Left lobe of liver (tissue), 2 donors: ENCODE data around the gene YTHDC1. TPM values are rescaled to one million over a fixed set of nuclear protein-coding genes. Genes with fewer than 3 reads are reported as not detected.
"Not testable (repeated sequence)": the region's sequence is repeated elsewhere in the genome, so short reads cannot be mapped to it uniquely, and the experiment has no call there.

Source experiments
- ATAC-seq: fragments of 200-7000 bp; cut with Tn5 transposase; one replicate; pipeline ENCODE4 v1.9.1; 2020; ENCODE audit warnings: mild to moderate bottlenecking, moderate library complexity
- DNase-seq: peaks from one replicate; pipeline ENCODE4 v3.0.0-alpha.2; 2020; ENCODE audit warnings: low spot score
- total RNA-seq: library from RNA; stranded (reverse); gene quantifications from one replicate; pipeline ENCODE4 v1.2.1, GENCODE V29; 2021
- donor health status: DM: no; HTN: no; CAD: no; lungs with moderate emphysema.
- donor health status: DM: no; HTN: yes; CAD: no.

YTHDC1 gene
- total RNA-seq, 1 donor from 2014 or later = 25.2 TPM

DNA sequence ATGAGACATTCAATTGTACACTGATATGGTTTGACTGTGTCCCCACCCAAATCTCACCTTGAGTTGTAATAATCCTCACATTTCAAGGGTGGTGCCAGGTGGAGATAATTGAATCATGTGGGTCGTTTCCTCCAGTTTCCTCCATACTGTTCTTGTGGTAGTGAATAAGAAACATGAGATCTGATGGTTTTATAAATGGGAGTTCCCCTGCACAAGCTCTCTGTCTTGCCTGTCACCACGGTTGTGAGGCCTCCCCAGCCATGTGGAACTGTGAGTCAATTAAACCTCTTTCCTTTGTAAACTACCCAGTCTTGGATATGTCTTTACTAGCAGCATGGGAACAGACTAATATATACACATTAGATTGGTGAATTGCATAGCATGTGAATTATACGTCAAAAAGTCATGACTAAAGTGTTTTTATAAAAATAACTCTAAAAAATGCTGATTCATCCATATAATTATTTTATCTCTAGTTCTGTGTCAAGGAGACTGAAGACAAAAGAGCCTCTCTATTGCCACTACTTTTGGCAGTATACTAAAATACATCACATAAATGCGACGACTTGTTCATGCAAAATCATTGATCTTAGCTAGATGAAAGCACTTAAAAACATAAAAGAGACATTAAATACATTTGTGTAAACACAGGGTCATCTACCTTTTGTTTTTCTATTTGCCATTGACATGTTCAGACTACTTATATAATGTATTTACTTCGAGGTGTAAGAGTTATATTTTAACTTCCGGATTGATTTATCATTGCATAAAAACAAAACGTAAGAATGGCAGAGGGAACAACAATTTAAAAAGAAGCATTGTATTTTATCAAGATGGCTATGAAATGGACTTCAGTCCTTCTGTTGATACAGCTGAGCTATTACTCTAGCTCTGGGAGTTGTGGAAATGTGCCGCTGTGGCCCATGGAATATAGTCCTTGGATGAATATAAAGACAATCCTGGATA, 50.1 kb downstream of the YTHDC1 start:
- no peak for ATAC-seq
- no peak for DNase-seq

DNA sequence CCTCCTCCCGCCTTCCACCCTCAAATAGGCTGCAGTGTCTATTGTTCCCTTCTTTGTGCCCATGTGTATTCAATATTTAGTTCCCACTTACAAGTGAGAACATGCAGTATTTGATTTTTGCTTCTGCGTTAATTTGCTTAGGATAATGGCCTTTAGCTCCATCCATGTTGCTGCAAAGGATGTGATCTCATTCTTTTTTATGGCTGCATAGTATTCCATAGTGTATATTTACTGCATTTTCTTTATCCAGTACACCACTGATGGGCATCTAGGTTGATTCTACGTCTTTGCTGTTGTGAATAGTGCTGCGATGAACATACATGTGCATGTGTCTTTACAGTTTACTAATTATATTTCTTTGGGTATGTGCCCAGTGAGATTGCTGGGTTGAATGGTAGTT, 52.8 kb downstream of the YTHDC1 start:
- no peak for ATAC-seq
- no peak for DNase-seq

DNA sequence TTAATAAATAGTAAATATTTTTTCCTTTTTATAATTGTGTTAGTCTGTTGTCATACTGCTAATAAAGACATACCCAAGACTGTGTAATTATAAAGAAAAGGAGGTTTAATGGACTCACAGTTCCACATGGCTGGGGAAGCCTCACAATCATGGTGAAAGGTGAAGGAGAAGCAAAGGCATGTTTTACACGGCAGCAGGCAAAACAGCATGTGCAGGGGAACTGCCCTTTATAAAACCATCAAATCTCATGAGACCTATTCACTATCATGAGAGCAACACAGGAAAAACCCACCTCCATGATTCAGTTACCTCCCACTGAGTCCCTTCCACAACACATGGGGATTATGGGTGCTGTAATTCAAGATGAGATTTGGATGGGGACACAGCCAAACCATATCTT, 58.6 kb downstream of the YTHDC1 start:
- no peak for DNase-seq
- no peak for ATAC-seq

DNA sequence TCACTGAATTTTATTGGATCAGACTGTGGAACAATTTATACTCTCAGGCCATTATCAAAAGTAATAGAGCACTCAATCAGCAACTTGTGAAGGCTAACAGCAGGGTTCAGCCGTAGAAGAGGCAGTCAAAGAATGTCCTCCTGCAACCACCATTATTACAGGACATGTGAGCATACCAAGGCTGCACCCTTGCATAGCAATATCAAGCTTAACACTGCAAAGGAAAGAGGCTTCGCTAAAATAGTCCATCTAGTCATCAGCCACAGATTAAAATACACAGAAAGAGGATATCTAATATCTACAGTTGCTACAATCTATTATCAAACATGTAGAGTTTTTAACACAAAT, 61.5 kb downstream of the YTHDC1 start:
- DNase-seq (no peak), ATAC-seq (no peak)

DNA sequence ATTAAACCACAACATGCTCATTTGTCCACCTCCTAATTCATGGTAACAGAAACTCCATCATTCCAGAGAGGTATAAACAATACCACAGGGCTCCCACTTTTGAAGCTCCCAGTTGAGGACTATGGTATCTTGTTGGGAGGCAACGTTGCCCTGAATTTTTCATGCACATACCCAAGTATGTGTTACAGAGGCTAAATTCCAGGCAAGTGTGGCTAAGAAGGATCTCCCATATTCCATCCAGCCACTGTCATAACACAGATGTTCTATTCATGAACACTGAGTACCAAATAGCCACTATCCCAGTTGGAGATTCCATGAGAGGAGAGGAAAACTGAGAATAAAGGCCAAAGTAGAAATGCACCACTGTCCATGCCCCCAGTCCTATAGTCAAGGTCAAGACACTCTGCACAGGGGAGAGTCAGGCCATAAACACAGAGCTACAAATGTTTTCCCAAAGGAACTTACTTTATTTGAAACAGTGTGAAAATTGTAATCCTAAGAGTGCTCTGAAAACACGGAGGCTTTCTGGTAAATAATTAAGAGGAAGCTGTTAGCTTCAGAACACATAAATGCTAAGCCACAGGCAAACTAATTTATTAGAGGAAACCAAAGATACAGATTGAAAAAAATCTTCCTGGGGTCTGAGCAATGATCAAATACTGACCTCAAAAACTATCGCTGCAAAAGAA, 62.0 kb downstream of the YTHDC1 start:
- no peak for DNase-seq
- no peak for ATAC-seq

DNA sequence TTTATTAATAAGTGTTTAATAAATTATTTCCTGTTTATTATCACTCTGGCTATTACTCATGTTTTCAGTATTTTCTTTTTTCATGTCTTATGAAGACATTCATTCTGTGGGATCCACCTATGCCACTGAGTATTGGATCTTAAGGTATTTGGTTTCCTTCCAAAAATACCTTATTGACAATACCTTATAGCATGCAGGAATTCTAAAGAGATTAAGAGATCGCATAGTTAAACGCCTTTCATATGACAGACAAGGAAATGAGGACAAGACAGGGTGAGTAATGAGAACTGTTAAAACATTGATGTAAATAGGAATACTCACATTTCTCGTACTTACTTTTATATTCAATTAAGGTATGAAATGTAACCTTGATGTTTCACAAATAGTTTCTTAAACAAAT, 66.2 kb downstream of the YTHDC1 start:
- ATAC-seq = no peak
- no peak for DNase-seq

DNA sequence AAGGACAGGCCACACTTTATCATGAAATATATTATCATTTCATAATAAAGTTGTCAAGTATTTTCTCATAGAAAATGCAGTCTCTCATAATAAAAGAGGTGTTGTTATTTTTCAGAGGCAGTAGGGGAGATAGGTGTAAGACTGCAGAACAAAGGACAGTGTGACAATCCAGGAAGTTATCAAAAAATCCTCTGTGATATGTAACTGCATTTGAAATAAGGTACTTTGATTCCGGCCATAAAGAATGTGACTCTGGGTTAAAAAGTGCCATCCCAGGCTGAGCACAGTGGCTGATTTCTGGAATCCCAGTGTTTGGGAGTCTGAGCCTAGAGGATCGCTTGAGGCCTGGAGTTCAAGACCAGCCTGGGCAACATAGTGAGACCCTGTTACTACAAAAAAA, 66.8 kb downstream of the YTHDC1 start:
- no peak for ATAC-seq
- DNase-seq = no peak

DNA sequence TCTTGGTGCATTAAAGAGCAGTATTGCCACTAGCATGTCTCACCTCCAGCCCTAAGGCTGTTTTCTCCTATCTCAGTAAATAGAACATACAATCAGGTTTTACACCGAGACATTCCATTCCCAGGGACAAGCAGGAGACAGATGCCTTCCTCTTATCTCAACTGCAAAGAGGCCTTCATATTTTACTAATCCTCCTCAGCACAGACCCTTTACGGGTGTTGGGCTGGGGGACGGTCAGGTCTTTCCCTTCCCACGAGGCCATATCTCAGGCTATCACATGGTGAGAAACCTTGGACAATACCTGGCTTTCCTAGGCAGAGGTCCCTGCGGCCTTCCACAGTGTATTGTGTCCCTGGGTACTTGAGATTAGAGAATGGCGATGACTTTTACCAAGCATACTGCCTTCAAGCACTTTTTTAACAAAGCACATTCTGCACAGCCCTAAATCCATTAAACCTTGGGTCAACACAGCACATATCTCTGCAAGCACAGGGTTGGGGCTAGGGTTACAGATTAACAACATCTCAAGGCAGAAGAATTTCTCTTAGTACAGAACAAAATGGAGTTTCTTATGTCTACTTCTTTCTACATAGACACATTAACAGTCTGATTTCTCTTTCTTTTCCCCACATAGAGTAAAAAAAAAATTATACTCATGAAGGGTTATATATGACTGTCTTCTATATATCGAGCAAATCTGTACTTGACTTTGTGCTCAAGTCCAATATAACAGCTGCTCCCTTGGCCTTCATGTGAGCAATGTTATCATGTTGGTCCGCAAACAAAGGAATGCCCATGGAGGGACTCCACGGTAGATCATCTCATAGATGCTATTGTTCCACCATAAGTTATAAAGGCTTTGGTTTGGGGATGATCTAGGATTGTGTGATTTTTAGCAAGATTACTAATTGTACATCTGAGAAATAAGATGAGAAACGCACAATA, 67.8 kb downstream of the YTHDC1 start:
- not testable (repeated sequence) for DNase-seq, ATAC-seq

DNA sequence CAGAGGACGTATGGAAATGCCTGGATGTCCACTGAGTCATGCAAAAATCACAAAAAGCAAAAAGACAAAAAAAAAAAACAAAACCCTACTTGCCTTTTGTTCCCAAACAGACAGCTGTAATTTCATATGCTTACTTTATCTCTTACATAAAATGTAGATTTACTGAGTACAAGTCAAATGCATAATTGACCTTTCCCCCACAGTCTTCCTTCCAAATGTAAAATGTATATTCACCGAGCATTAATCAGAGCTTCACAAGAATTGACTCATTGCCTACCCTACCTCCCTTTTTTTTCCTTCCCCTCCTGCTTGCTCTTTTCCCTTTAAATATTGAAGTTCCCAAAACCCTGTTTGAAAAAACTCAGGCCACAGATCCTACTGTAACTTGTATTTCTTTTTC, 71.9 kb downstream of the YTHDC1 start:
- ATAC-seq = no peak
- DNase-seq = no peak

DNA sequence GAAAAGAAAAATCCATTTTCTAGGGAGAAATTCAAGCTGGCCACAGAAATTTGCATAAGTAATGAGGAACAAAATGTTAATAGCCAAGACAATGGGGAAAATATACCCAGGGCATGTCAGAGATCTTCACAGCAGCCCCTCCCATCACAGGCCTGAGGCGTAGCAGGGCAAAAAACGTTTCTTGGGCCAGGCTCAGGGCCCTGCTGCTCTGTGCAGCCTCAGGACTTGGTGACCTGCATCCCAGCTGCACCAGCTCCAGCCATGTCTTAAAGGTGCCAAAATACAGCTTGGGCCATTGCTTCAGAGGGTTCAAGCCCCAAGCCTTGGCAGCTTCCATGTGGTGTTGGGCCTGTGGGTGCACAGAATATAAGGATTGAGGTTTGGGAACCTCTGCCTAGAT, 72.3 kb downstream of the YTHDC1 start:
- ATAC-seq = no peak
- no peak for DNase-seq

DNA sequence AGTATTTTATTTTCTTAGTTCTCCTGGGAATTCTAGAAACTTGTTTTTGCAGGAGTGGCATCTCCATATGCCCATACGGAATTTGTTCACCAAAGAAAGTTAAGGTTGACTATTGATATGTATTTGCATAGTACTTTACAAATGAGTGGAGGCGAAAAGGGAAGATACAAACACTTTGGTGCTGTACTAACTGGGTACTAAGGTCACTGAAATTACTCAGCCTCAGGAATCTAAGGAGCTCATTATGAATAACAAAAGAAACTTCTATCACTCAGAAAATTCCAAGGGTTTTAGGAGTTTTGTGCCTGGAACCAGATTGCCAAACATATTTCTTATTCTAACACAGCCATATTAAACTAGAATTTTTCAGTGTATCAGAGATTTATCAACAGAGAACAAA, 77.0 kb downstream of the YTHDC1 start:
- no peak for ATAC-seq
- no peak for DNase-seq

DNA sequence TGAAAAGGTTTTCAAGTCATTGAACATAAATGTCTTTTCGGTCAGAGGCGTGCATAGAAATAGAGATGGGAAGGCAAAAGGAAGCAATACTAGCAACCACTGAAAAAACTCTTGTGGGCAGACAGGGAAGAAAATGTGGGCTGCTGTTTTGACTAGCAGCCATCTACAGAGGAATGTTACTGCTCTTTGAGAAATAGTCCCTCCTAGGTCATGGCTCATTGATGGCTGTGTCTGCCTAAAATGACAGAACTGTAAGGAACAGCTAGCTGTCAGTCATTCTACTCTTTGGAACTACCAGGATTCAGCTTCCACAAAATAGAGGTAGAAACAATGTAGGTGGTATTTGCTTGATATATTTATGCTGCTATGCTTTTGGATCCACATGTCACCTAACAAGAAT, 77.5 kb downstream of the YTHDC1 start:
- DNase-seq = no peak
- no peak for ATAC-seq

DNA sequence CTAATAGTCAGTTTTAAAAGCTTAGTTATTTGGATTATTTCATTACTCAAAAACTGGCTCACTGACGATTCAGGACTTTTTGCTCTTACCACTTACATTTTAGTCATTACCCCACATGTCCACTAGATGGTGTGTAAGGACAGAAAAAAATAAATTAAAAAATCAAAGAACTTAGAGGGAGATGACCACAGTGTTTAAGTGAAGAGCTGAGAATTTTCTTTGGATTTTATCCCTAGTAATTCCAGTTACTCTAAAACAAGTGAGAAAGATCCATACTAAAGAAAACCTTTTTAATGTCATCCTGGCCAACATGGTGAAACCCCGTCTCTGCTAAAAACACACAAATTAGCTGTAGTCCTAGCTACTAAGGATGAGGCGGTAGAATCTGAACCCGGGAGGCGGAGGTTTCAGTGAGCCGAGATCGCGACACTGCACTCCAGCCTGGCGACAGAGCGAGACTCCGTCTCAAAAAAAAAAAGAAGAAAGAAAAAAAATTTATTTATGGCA, 78.0 kb downstream of the YTHDC1 start:
- ATAC-seq (peak; percentile 94), DNase-seq (no peak)

DNA sequence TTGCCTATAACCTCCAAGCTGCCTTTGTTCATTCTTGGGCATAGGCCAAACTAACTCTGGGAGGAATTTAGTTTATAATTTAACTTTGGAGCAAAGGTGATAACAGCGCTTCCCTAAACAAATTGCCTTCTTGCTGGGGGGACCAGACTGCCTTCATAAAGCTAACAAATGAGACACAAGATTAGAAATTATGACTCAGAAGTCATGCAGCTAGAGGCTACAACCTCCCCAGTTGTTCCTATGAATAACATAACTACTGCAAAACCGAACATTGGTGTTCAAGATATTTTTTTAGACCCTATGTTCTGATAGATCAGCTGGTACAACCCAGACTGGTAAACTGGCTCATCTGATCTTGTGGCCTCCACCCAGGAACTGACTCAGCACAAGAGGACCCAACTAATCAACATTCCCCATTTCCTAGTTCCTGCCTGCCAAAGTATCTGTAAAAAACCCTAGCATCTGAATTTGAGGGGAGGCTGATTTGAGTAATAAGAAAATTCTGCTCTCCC, 82.4 kb downstream of the YTHDC1 start:
- ATAC-seq (no peak), DNase-seq (no peak)

DNA sequence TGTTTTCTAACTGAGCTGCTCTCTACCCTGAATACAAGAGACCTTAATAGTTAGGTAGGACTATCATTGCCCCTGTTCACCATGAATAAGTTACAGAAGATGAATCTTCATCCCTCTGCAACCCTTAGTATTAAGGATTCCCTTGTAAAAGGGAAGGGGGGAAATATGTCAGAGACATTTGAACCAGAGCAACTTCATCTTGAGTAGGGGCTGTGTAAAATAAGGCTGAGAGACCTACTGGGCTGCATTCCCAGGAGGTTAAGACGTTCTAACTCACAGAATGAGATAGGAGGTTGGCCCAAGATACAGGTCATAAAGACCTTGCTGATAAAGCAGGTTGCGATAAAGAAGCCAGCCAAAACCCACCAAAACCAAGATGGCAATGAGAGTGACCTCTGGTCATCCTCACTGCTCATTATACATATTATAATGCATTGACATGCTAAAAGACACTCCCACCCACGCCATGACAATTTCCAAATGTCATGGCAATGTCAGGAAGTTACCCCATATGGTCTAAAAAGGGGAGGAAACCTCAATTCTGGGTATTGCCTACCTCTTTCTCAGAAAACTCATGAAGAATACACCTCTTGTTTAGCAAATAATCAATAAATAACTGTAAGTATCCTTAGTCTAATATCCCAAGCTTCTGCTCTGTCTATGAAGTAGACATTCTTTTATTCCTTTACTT, 84.9 kb downstream of the YTHDC1 start:
- DNase-seq (no peak), ATAC-seq (no peak)

Other genes starting within 250 kb of the YTHDC1 start
- not detected for gene TMPRSS11F, start 220.2 kb downstream of the YTHDC1 start, total RNA-seq
- gene TMPRSS11B, start 104.4 kb downstream of the YTHDC1 start, total RNA-seq = not detected
- gene TMPRSS11E, start 97.4 kb upstream of the YTHDC1 start, total RNA-seq = not detected
- 9.8 TPM for gene UGT2B17, start 226.2 kb upstream of the YTHDC1 start, total RNA-seq